ENCODE measurements around the gene DNAH2.

The DNAH2 gene

GRCh38 chr17:7873051-7873450 lies 155.5 kb downstream of the DNAH2 start:
- no peak for DNase-seq (ENCODE audit: low read depth)

DNA sequence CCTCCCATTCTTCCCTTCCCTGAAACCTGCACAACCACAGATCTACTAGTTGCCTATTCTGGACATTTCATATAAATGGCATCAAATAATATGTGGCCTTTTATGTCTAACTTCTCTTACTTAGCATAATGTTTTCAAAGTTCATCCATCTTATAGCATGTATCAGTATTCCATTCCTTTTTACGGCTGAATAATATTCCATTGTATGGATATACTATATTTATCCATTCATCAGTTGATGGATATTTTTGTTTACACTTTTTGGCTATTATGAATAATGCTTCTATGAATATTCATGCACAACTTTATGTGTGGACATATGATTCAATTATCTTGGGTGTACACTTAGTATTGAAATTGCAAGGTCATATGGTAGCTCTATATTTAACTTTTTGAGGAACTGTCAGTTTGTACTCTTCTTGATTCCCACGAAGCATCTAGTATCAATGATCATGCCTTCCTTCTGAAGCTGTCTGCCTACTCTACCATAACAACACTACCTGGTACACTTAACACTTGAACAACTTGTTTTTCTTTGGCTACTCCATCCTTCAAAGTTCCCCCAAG lies 158.3 kb downstream of the DNAH2 start:
- DNase-seq (ENCODE audit: low read depth), result no peak

- DNase-seq (ENCODE audit: low read depth), result no peak
Observed at GRCh38 chr17:7878234-7878633, 160.7 kb downstream of the DNAH2 start.

DNA sequence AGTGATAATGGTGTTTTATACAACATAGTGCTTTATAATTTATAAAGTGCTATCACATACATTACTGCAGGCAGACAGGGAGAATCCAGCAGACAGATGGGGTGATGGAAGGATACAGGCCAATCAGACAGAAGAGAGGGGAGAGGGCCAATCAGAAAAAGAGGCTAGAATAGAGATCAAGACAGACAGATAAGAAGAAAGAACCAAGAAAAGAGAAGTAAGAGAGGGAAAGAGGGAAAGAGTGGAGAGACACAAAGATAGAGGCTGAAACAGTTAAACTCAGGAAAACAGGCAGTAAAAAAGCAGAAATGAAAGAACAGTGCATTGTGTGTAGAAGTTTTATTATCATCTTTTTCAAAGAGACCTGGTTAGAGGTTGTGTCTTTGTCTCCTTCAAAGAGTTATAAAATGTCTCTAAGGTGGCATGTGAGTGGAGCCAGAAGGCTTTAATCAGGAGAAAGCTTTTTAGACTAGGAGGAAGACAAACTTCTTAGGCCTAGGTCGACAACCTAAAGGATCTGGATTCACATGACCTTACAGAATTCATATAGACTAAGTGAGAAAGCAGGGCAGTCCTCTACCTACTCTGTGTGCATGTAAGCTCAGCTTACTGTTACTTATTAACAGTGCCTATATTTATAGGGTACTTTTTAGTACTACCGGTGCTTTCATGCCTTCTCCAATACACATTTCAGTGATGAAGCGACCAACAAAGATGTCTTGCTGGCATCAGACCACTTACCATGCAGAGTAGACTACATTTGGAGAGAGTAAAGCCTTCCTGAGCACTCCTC lies 162.7 kb downstream of the DNAH2 start:
- no peak for DNase-seq (ENCODE audit: low read depth)

DNA sequence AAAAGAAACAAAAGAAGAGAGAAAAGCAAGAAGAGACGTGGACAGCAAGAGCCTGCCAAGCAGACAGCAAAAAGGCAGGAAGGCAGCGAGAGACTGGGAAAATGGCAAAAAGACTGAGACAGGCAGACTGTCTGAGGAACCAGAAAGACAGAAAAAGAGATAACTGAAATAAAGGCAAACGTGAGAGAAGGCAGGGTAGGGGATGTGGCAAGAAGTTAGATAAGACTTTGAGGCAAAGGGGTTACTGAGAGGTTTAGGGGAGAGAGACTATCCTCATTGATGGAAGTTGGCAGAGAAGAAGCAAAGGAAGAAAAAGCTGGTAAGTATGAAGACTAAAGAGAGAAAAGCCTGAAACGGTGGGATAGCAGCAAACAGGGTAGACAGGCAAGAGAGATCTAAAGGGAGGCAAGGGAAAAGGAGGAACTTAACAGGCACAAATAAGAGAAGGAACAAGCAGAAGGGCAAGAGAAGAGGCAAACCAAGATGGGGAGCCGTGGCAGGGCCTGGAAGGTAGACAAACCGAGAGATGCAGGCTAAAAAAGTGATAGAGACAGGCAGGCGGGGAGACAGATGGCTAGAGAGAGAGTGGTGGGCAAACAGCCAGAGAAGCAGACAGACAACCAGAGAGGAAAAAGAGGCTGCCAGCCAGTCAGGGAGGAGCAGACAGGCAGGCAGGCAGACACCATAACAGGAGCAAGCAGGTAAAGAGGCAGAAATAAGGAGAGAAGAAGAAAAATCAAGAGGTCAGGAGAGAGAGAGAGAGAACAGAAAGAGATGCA lies 163.9 kb downstream of the DNAH2 start:
- DNase-seq (ENCODE audit: low read depth), result no peak

DNA sequence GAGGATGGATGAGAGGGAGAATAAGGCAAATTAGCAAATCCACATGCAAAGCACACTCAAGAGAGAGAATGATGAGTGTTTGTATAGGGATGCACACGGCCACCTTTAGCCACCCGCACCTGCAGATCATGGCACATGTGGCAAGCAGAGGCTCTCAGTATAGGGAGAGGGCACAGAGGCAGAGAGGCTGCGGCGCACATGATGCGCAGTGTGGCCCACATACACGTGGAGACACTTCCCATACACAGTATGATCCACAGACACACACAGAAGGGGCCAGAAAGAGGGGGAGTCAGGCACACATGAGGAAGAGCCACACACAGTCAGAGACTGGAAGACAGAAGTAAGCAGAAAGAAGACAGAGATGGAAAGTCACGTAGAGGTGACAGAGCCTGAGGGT lies 164.5 kb downstream of the DNAH2 start:
- no peak for DNase-seq (ENCODE audit: low read depth)

DNA sequence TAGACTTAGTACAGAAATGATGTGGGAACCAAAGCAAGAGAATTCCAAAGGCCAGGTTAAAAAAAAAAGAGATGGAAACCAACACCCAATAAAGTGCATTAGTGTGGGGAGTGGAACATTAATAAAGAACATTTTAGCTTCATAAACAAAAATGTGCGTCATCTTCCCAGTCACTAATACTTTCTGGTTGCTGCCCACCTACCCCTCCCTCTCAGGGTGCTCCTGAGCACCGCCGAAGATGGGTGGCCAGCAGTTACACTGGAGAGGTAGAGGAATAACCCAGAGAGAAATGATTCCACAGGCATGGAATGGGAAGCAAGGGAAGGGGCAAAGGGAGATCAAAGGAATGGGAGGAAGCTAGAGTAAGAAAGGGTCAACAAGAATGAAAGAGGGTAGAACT lies 165.1 kb downstream of the DNAH2 start:
- DNase-seq (ENCODE audit: low read depth), result no peak
